ENCODE data around the gene CHMP2A.

DNA sequence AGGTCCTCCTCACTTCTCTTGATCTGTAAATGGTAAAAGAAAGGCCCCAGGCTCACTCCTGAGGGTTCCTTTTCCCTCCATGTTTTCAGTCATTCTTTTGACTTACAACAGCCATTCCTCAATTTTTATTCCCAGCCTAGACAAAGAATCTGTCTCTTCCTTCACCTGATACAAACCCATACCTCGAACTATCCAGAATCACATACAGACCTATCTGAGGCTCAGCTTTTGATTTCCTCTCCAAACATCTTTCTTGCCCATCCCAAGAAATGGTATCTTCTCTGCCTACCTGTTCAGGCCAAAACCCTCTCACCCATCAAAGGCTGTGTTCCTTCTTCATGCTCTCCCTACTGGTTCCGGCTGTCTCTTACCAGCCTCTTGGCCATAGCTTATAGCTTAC, 2.2 kb downstream of the CHMP2A start:
- TF ChIP-seq, protein P1, sequence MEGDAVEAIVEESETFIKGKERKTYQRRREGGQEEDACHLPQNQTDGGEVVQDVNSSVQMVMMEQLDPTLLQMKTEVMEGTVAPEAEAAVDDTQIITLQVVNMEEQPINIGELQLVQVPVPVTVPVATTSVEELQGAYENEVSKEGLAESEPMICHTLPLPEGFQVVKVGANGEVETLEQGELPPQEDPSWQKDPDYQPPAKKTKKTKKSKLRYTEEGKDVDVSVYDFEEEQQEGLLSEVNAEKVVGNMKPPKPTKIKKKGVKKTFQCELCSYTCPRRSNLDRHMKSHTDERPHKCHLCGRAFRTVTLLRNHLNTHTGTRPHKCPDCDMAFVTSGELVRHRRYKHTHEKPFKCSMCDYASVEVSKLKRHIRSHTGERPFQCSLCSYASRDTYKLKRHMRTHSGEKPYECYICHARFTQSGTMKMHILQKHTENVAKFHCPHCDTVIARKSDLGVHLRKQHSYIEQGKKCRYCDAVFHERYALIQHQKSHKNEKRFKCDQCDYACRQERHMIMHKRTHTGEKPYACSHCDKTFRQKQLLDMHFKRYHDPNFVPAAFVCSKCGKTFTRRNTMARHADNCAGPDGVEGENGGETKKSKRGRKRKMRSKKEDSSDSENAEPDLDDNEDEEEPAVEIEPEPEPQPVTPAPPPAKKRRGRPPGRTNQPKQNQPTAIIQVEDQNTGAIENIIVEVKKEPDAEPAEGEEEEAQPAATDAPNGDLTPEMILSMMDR (IDR thresholded peaks at IDR 0.05; ENCODE audit: insufficient read depth, low read length, poor library complexity, severe bottlenecking): no peak
- TF ChIP-seq EZH2phosphoT487 (conservative IDR thresholded peaks at IDR 0.05; ENCODE audit: low read length): no peak

Data from SU-DHL-6 (cell line).